NCI-H2029 (cell line): ENCODE data around the gene NDUFB8.

Experiments used
- DNase-seq: peaks from one replicate; lab custom pipeline; 2025; lab: John Stamatoyannopoulos, UW

NDUFB8 gene

DNA sequence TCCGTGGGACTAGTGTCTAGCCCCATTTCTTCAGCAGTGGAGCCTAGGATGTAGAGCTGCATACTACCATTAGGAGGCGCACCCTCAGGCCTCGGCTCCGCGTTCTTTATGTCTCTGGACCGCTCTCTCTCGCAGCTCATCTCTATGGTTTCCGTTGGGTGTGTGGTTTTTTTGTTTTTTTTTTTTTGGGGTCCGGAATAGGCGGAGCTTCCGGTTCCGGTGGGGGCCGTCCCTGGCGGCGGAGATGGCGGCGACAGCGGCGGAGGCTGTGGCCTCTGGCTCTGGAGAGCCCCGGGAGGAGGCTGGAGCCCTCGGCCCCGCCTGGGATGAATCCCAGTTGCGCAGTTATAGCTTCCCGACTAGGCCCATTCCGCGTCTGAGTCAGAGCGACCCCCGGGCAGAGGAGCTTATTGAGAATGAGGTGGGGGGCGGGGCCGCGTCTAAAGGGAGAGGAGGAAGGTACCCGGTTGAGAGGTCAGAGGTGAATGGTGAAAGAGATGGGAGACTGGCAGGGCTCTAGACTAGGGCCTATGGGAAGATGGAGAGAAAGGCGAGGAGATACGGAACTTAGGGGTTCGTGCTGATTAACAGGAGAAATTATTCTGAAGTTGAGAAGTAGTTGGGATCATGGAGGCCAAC, 6.2 kb upstream of the NDUFB8 start, which contains the start of gene HIF1AN:
Gene HIF1AN, plus strand, starts transcription at position 229 of the 639 bp plus-strand sequence. Its CDS starts 16 bp downstream, at position 245.
- peak; percentile 81 for DNase-seq

GRCh38 chr10:100535338-100535714, 5.7 kb upstream of the NDUFB8 start:
- DNase-seq = no peak

DNA sequence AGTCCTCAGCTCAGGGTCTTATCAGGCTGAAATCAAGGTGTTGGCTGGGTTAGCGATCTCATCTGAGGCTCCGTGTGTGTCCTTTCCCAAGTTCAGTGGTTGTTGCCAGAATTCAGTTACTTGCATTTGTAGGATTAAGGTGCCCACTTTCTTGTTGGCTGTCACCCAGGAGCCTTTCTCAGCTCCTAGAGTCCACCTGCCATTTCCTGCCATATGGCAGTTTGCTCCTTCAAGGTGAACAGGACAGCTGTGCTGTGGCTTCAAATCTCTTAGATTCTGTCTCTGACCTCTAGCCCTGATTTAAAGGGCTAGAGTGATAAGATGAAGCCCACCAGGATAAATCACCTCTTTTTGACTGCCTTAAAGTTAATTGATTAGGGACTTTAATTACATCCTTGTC, 5.1 kb upstream of the NDUFB8 start:
- DNase-seq = no peak

GRCh38 chr10:100531761-100532160, 2.1 kb upstream of the NDUFB8 start:
- DNase-seq = no peak

DNA sequence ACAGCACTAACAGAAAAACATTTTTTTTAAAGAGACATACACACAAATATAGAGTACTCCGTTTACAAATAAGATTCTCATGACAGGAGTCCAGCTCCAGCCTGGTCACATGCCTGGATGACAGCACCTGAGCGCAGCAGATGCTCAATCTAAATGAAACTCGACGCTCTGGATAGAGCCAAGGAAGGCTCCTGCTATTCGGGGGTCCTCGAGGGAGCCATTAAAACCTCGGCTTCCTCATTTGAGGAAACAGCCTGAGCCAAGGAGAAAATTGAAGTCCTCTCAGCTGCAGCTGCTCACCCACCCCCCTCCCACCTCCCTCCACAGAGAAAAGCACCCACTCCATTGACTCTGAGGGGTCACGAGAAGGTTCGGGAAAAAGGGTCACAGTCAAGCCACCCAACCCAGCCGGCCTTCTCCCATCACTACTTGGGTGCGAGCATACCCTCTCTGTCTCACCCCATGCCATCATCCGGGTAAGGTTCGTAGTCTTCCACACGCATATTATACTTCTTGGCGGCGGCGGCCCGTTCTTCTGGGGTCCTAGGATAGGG, 673 bp downstream of the NDUFB8 start:
- DNase-seq = no peak

DNA sequence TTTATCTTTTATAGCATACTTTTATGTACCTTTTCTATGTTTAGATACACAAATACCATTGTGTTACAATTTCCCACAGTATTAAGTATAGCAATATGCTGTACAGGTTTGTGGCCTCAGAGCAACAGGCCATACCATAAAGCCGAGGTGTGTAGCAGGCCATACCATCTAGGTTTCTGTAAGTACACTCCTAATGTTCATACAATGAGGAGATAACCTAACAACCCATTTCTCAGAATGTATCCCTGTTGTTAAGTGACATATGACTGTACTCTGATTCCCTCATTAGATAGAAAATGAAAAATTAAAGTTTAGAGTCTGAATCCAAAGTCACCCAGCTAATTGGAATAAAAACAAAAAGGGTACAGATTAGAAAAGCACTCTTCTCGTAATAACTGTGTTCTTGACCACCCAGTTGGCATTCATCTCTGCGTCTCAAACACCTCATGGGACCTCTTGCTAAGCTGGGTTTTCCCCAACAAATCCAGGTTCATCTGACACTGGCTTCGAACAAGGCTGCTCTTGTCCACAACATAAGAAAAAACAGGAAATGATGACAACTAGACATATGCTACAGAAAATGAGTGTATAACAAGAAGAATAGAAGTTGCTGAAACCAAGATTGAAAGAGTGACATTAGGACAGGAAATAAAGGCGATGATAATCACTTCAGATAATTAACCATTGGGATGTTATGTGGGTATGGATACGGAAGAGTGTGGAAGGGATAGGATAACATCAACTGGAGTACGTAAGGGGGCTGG, 1.4 kb downstream of the NDUFB8 start:
- no peak for DNase-seq

GRCh38 chr10:100524638-100525037, 5.0 kb downstream of the NDUFB8 start:
- DNase-seq = no peak

- no peak for DNase-seq
These were observed 5.5 kb downstream of the NDUFB8 start for GRCh38 chr10:100524206-100524605.

- DNase-seq = no peak
These were observed 6.7 kb downstream of the NDUFB8 start for GRCh38 chr10:100522945-100523344.

DNA sequence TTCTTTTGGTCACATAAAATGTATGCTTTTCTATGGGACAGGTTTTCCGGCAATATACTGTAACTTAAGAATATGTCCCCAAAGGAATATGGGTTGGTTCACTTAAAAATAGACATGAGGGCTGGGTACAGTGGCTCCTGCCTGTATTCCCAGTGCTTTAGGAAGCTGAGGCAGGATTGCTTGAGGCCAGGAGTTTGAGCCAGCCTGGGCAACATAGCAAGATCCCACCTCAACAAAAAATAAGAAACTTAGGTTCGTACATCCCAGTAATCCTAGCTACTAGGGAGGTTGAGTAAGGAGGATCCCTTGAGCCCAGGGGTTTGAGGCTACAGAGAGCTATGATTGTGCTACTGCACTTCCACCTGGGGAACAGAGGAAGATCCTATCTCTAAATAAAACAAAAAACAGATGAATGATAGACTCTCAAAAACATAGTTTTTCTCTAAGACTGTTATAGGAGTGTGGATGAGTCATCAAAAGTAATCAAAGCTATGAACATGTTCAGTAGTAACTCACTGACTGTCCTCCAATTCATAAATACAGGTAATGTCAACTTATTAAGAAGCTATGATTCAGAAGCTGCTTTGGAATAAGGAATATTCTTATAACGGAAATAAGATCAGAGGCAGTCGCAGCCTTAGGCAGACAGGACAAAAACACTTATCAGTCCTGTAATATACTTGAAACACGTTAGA, 7.4 kb downstream of the NDUFB8 start:
- DNase-seq = no peak

GRCh38 chr10:100520811-100521210, 8.9 kb downstream of the NDUFB8 start:
- DNase-seq = no peak

GRCh38 chr10:100519311-100520051, 10.2 kb downstream of the NDUFB8 start, which contains the start of gene SEC31B:
Gene SEC31B (minus strand): TSS chr10:100519861. CDS start chr10:100516952, 2,909 bp downstream.
- DNase-seq = no peak

DNA sequence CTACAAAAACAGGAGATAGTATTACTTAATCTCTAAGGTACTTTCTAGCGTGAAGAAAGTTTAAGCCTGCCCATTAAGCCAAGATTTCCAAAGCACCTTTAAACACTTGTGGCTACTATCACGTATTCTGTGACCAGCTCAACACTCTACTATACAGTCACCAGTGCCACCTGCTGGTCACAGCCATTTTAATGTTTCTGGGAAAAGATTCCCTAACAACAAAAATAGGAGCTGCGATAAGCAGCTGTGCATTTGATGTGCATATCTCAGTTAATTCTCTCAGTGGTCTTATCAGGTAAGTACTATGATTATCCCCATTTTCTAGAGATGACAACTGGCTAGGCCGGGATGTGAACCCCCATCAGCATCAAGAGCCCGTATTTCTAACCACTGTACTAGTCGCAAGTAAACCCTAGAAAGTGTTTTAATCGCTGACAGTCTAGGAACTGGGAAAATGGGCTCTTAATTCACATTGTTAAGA, 10.9 kb downstream of the NDUFB8 start:
- DNase-seq = peak; percentile 4

DNA sequence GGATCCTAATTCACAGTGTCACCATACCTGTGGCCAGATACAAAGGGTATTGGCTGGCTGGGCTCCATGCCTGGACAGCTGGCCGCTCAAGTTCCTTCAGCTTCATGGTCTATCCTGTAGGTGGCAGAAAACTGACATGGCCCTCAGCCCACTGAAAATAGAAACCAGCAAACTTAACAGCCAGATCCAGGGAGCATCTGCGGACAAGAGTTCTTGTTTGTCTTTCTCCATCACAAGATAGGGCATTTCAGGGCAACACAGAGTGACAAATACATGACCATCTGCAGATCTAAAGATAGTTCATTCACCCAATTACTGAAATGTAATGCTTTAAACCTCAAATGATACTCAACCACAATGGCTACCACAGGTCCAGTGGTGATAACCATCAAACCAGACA, 12.8 kb downstream of the NDUFB8 start:
- no peak for DNase-seq

DNA sequence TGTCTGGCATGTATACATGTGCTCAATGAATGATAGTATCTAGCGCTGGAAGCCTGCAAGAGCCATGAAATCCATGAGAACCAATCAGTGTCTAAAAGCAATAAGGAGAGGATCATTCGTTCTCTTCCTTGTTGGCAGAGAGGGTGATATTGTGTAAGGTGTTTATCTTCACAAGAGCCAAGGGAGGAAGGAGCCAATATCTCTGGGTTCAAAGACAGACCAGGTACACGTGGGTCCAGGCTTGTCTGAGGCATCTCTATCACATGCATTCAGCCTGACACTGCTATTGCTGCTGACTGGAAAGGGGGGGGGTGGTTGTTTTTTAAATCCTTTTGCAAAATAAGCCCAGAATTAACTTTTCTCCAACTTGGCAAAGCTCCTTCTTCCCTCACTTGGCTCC, 14.1 kb downstream of the NDUFB8 start:
- DNase-seq = no peak

- DNase-seq = no peak
These were observed 18.9 kb downstream of the NDUFB8 start for GRCh38 chr10:100510533-100511308.

DNA sequence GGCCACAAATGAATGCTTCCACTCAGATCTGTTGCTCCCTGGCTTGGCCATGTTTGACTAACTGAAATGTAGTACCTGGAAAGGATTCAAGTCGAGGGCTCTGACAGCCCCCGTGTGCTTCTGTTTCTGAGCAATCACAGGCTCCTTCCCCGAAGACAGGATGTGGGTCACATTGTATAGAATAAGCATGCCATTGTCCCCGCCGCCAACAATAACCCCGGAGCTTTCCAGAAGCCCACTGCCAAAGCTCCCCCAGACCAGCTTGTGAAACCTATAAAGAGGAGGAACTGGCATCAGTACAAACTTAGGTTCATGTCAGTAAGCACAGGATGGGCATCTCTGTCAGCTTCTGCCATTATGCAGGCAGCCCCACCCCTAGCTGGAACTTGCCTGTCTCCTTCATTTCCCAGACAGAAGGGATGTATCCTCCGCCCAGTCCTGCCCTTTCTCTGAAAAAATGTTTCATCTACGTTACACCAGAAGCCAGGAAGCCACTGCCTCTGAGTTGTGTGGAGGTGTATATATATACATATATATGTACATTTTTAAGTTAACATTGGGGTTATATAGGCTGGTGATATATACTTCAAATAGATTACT, 20.3 kb downstream of the NDUFB8 start:
- DNase-seq = no peak

GRCh38 chr10:100508691-100509150, 20.9 kb downstream of the NDUFB8 start:
- DNase-seq = no peak

GRCh38 chr10:100508266-100508665, 21.4 kb downstream of the NDUFB8 start:
- no peak for DNase-seq

DNA sequence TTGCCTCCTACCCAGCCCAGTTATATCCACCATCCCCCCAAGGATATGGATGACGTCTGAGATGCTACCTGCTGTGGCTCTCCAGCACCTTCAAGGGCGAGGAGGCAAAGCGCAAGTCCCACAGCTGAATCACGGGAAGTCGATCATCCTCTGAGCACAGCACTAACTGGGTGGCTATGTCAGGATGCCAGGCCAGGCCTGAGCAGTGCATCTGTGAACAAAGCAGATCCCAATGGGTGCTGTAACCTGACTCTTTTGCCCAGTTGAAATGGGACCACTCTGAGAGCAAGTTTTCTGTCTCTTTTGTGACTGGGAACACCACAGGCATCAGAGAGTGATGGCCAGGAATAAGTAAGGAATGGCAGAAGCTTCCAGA, 22.3 kb downstream of the NDUFB8 start:
- DNase-seq = no peak
